Karpas-422 (cell line): ENCODE measurements around the gene TLCD5. TPM values are rescaled to one million over a fixed set of nuclear protein-coding genes. Genes with fewer than 3 reads are reported as not detected.

Source experiments
- DNase-seq: peaks from one replicate; pipeline ENCODE4 v3.0.0-alpha.2; 2015
- H2AFZ ChIP-seq: fragments of 200-600 bp; sonication (generic); 2 replicates; pipeline ENCODE4 v1.6.1; 2014; ENCODE audit warnings: antibody characterized with exemption, low read length, mixed read lengths
- H3K27ac ChIP-seq: fragments of 200-600 bp; sonication (generic); 2 replicates; pipeline ENCODE4 v1.5.1; 2014; ENCODE audit warnings: mild to moderate bottlenecking, low read length, moderate library complexity
- H3K27me3 ChIP-seq: fragments of 200-600 bp; sonication (generic); 2 replicates; pipeline ENCODE4 v1.6.1; 2014; ENCODE audit warnings: low read length, mixed read lengths
- H3K36me3 ChIP-seq: fragments of 200-600 bp; sonication (generic); 2 replicates; pipeline ENCODE4 v1.6.1; 2014; ENCODE audit warnings: low read length, mixed read lengths; ENCODE audit not compliant: insufficient read depth
- H3K4me1 ChIP-seq: fragments of 200-600 bp; sonication (generic); 2 replicates; pipeline ENCODE4 v1.6.1; 2014; ENCODE audit warnings: mild to moderate bottlenecking, low read length, mixed read lengths
- H3K4me2 ChIP-seq: fragments of 200-600 bp; sonication (generic); 2 replicates; pipeline ENCODE4 v1.6.1; 2014; ENCODE audit warnings: low read length, low read depth, mild to moderate bottlenecking; ENCODE audit not compliant: poor library complexity, severe bottlenecking
- H3K4me3 ChIP-seq: fragments of 200-600 bp; sonication (generic); 2 replicates; pipeline ENCODE4 v1.5.1; 2014; ENCODE audit warnings: mild to moderate bottlenecking, antibody characterized with exemption, low read length, mixed read lengths
- H3K79me2 ChIP-seq: fragments of 200-600 bp; sonication (generic); 2 replicates; pipeline ENCODE4 v1.6.1; 2014; ENCODE audit warnings: mild to moderate bottlenecking, low read length, mixed read lengths
- H3K9ac ChIP-seq: fragments of 200-600 bp; sonication (generic); 2 replicates; pipeline ENCODE4 v1.6.0; 2014; ENCODE audit warnings: low read length
- H3K9me2 ChIP-seq: fragments of 200-600 bp; sonication (generic), shearing (Covaris generic); replicated peaks from 2 replicates; pipeline ENCODE4 v1.6.0; 2014; ENCODE audit warnings: mild to moderate bottlenecking, low read length, moderate library complexity; ENCODE audit not compliant: insufficient read depth
- H3K9me3 ChIP-seq: fragments of 300-700, 200-600 bp; sonication (generic); 2 replicates; pipeline ENCODE4 v1.6.1; 2014; ENCODE audit warnings: low read length, mixed read lengths
- H4K20me1 ChIP-seq: fragments of 200-600 bp; sonication (generic); 2 replicates; pipeline ENCODE4 v1.6.1; 2014; ENCODE audit warnings: mild to moderate bottlenecking, antibody characterized with exemption, low read length, low read depth; ENCODE audit not compliant: insufficient read depth
- total RNA-seq: library from RNA; depleted of rRNA; stranded (reverse); fragments of >200 nt; shearing (Covaris generic); gene quantifications from 2 replicates; pipeline ENCODE4 v1.2.3, GENCODE V29; 2014; ENCODE audit warnings: low replicate concordance

The TLCD5 gene
- total RNA-seq, 1 experiment from 2014 or later = 4.5 TPM

DNA sequence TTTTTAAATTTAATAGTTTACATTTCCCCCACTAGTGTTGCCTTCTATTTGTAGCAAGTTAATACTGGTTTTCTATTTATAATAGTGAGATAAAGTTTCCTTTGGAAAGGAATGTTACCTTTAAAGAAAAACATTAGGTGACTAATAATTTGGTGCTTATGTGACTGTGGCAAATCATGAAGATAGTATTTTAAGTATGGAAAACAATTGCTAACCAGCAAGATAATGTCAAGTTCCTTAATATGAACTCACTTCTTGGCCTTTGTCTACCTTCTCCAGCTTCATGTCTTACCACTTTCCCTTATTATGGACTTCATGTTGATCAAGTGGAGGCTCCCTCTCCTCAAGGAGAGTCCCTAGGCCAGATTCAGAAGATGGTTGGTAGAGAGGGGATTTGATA is 38.3 kb downstream of the TLCD5 start:
- DNase-seq = no peak
- Histone ChIP-seq H2AFZ (no peak overlapping the region), H3K9ac (no peak overlapping the region), H3K4me2 (no peak overlapping the region), H3K9me2 (no peaks in the 10 kb centered on the region), H3K9me3 (no peaks in the 10 kb centered on the region), H4K20me1 (peaks cover 9% of the 10 kb centered on the region; the same call in 1 of the 2 replicates), H3K4me1 (no peaks in the 10 kb centered on the region), H3K79me2 (no peaks in the 10 kb centered on the region; the same call in 1 of the 2 replicates), H3K4me3 (no peak overlapping the region), H3K27ac (no peak overlapping the region), H3K27me3 (no peaks in the 10 kb centered on the region), H3K36me3 (no peaks in the 10 kb centered on the region)

DNA sequence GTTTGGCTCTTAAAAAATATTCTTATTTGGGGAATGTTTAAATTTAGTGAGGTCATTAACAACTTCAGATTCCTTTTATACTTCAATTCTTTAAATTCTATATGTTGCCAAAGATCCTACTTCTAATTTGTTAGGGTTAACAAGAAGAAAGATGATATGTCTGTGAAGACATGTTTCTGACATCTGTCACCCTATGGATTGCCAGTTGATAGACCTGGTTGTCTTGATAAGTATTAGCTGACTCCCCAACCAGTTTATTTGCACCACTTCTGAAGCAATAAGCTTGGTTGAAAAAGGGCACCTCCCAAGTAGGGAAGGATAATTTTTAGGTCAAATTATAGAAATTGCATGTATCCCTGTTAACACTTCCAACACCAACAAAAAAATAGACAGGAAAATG is 40.4 kb downstream of the TLCD5 start:
- no peak overlapping the region for H3K4me2 ChIP-seq
- H3K27me3 ChIP-seq = no peaks in the 10 kb centered on the region
- H3K9me2 ChIP-seq = no peaks in the 10 kb centered on the region
- DNase-seq = no peak
- no peak overlapping the region for H3K27ac ChIP-seq
- no peaks in the 10 kb centered on the region for H3K4me1 ChIP-seq
- no peak overlapping the region for H3K9ac ChIP-seq
- no peaks in the 10 kb centered on the region for H3K36me3 ChIP-seq
- H3K4me3 ChIP-seq = no peak overlapping the region
- peaks cover 9% of the 10 kb centered on the region; the same call in 1 of the 2 replicates for H4K20me1 ChIP-seq
- H3K9me3 ChIP-seq = no peaks in the 10 kb centered on the region
- H2AFZ ChIP-seq = no peak overlapping the region
- no peaks in the 10 kb centered on the region; the same call in 1 of the 2 replicates for H3K79me2 ChIP-seq

DNA sequence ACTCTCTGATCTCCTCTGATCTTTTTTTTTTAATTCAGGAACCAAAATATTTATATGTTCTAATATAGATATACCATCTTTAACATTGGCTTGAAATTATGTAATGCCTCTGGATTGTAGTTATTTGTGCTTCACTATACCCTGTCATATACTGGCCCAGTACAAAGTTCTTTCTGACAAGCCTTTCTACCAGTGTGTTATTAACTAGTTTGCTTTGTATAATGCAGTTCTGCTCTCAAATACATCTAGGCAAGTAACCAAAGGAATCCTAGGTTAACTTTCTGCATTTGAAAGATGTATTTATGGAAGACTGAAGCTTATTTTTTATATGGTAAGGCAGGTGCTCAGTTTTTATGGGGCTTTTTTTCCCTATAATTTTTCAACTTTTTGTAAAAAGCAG is 47.2 kb downstream of the TLCD5 start:
- Histone ChIP-seq H3K36me3 (no peaks in the 10 kb centered on the region), H3K9ac (no peak overlapping the region), H3K9me2 (no peaks in the 10 kb centered on the region), H3K27ac (no peak overlapping the region), H3K79me2 (0 out of 2 replicates have a peak, but pooled peaks cover 2% of the 10 kb centered on the region), H3K4me1 (no peaks in the 10 kb centered on the region), H3K4me2 (no peak overlapping the region), H3K9me3 (no peaks in the 10 kb centered on the region), H3K4me3 (no peak overlapping the region), H2AFZ (no peak overlapping the region), H4K20me1 (0 out of 2 replicates have a peak, but pooled peaks cover 7% of the 10 kb centered on the region), H3K27me3 (no peaks in the 10 kb centered on the region)
- DNase-seq = no peak

DNA sequence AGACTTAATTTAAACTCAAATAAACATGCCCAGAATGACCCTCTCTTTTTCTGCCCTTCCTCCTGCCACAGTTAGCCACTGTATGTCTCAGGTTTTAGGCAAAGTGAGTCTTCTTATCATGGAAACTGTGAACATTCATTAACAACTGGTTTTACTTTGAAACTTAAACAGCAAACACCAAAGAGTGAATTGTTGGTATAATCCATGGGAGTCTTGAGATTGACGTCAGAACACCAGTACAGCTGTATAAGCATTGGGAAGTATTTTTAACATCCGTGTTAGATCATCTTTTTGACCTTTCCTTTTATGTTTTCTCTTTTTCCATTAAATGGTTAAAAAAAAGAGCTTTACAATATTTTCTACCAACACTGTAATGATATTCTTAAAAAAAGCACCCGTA is 50.0 kb downstream of the TLCD5 start:
- Histone ChIP-seq H3K9me3 (no peaks in the 10 kb centered on the region), H3K79me2 (peaks cover 3% of the 10 kb centered on the region; the same call in 1 of the 2 replicates), H3K4me3 (no peak overlapping the region), H3K9ac (no peak overlapping the region), H3K27me3 (no peaks in the 10 kb centered on the region), H3K4me1 (no peaks in the 10 kb centered on the region), H3K9me2 (no peaks in the 10 kb centered on the region), H3K36me3 (no peaks in the 10 kb centered on the region), H3K27ac (no peak overlapping the region), H4K20me1 (0 out of 2 replicates have a peak, but pooled peaks cover 3% of the 10 kb centered on the region), H3K4me2 (no peak overlapping the region), H2AFZ (no peak overlapping the region)
- no peak for DNase-seq

- Histone ChIP-seq H3K4me1 (no peaks in the 10 kb centered on the region), H3K9me2 (no peaks in the 10 kb centered on the region), H2AFZ (no peak overlapping the region), H3K4me2 (no peak overlapping the region), H3K9ac (no peak overlapping the region), H4K20me1 (0 out of 2 replicates have a peak, but pooled peaks cover 3% of the 10 kb centered on the region), H3K4me3 (no peak overlapping the region), H3K79me2 (peaks cover 6% of the 10 kb centered on the region; the same call in 1 of the 2 replicates), H3K9me3 (no peaks in the 10 kb centered on the region), H3K27ac (no peak overlapping the region), H3K27me3 (no peaks in the 10 kb centered on the region), H3K36me3 (no peaks in the 10 kb centered on the region)
- no peak for DNase-seq
Measured at GRCh38 chr11:120376547-120377182, 51.6 kb downstream of the TLCD5 start.

- Histone ChIP-seq H3K4me1 (no peaks in the 10 kb centered on the region), H3K27ac (no peak overlapping the region), H3K27me3 (no peaks in the 10 kb centered on the region), H3K36me3 (no peaks in the 10 kb centered on the region), H3K79me2 (peaks cover 9% of the 10 kb centered on the region), H3K4me3 (no peak overlapping the region), H3K9ac (no peak overlapping the region), H3K9me3 (no peaks in the 10 kb centered on the region), H4K20me1 (0 out of 2 replicates have a peak, but pooled peaks cover 4% of the 10 kb centered on the region), H3K9me2 (no peaks in the 10 kb centered on the region), H3K4me2 (no peak overlapping the region), H2AFZ (no peak overlapping the region)
- no peak for DNase-seq
Measured at GRCh38 chr11:120378474-120378873, 53.4 kb downstream of the TLCD5 start.

DNA sequence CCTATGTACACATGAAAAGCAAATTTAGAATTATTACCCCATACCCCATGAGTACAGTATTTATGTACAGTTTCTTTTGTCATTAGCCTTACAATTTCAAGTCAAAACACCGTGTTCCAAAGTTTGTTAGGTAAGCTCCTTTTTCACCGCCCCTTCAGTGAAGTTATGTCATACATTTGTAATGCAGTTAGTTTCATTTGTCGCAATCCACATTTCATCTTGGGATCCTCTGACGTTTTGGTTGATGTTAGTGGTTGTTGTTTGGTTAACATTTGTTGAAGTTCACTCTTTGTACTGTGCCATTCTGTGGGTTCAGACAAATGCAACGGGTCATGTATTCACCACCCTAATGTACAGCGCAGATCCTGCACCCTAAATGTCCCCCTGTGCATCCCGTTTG is 56.3 kb downstream of the TLCD5 start:
- H3K36me3 ChIP-seq = no peaks in the 10 kb centered on the region
- no peaks in the 10 kb centered on the region for H3K27me3 ChIP-seq
- no peak for DNase-seq
- H3K79me2 ChIP-seq = peaks cover 9% of the 10 kb centered on the region
- peaks cover 4% of the 10 kb centered on the region; the same call in 1 of the 2 replicates for H4K20me1 ChIP-seq
- H3K9me3 ChIP-seq = no peaks in the 10 kb centered on the region
- no peaks in the 10 kb centered on the region for H3K9me2 ChIP-seq
- no peak overlapping the region for H3K4me3 ChIP-seq
- H3K27ac ChIP-seq = no peak overlapping the region
- H3K4me2 ChIP-seq = no peak overlapping the region
- no peak overlapping the region for H2AFZ ChIP-seq
- H3K4me1 ChIP-seq = peaks cover 6% of the 10 kb centered on the region; the same call in 1 of the 2 replicates
- no peak overlapping the region for H3K9ac ChIP-seq
